LNCaP clone FGC (cell line): ENCODE results near the gene GIMAP5.

Source experiments
- DNase-seq: peaks from one replicate; pipeline ENCODE4 v3.0.0-alpha.2; 2011; ENCODE audit warnings: low read depth
- H3K4me3 ChIP-seq: 2 replicates; pipeline ENCODE4 v1.5.1; 2011; ENCODE audit warnings: mild to moderate bottlenecking, low read depth, low read length, control low read depth
- CTCF ChIP-seq: IDR thresholded peaks from 2 replicates; pipeline ENCODE4 v1.5.1; 2012; ENCODE audit warnings: mild to moderate bottlenecking; ENCODE audit not compliant: control insufficient read depth, insufficient read depth; ENCODE audit errors: extremely low read depth

Gene GIMAP5

GRCh38 chr7:150716939-150717338, 20.3 kb upstream of the GIMAP5 start:
- no peak for DNase-seq
- no peak overlapping the region for H3K4me3 ChIP-seq

GRCh38 chr7:150717814-150718420, 19.3 kb upstream of the GIMAP5 start:
- no peak for TF ChIP-seq CTCF
- no peak overlapping the region for H3K4me3 ChIP-seq
- DNase-seq: no peak

More at GRCh38 chr7:150716939-150717338, 20.3 kb upstream of the GIMAP5 start:
- TF ChIP-seq CTCF: no peak

GRCh38 chr7:150719436-150719835, 17.8 kb upstream of the GIMAP5 start:
- H3K4me3 ChIP-seq: no peak overlapping the region
- no peak for DNase-seq
- TF ChIP-seq CTCF: no peak

- no peak for DNase-seq
- no peak for TF ChIP-seq CTCF
- H3K4me3 ChIP-seq: no peak overlapping the region
These were observed 17.0 kb upstream of the GIMAP5 start for GRCh38 chr7:150719960-150720891.

- DNase-seq: no peak
- no peak overlapping the region for H3K4me3 ChIP-seq
- no peak for TF ChIP-seq CTCF
These were observed 15.2 kb upstream of the GIMAP5 start for GRCh38 chr7:150721970-150722373.

GRCh38 chr7:150722431-150722931, 14.7 kb upstream of the GIMAP5 start:
- no peak for DNase-seq
- H3K4me3 ChIP-seq: no peak overlapping the region
- TF ChIP-seq CTCF: no peak

- no peak overlapping the region for H3K4me3 ChIP-seq
- no peak for TF ChIP-seq CTCF
- DNase-seq: no peak
These were observed 13.8 kb upstream of the GIMAP5 start for GRCh38 chr7:150723467-150723866.
